Uterus (tissue), 4 donors: ENCODE measurements around the gene ECHS1. TPM values are rescaled to one million over a fixed set of nuclear protein-coding genes. Genes with fewer than 3 reads are reported as not detected.
A peak's percentile ranks its signal among the peaks of the same experiment; 100 is the strongest.
"Not testable (repeated sequence)": the region's sequence is repeated elsewhere in the genome, so short reads cannot be mapped to it uniquely, and the experiment has no call there.

Experiments used
- DNase-seq, 2 donors: peaks; one replicate each; pipeline ENCODE4 v3.0.0-alpha.2; 2019 to 2020
- H3K27ac ChIP-seq, 2 donors: fragments of 200-600 bp; sonication (generic); 1 replicate in 1 of 2; 2 replicates in 1 of 2; pipeline ENCODE4 v1.5.1; 2016 to 2018
- H3K27me3 ChIP-seq, 2 donors: fragments of 200-600 bp; sonication (generic); one replicate each; pipeline ENCODE4 v1.5.1; 2018 to 2019; ENCODE audit warnings: control low read depth in 1 of 2
- H3K36me3 ChIP-seq, 2 donors: fragments of 200-600 bp; sonication (generic); one replicate each; pipeline ENCODE4 v1.5.1; 2019; ENCODE audit warnings: control low read depth in 1 of 2
- H3K4me1 ChIP-seq, 2 donors: fragments of 200-600 bp; sonication (generic); one replicate each; pipeline ENCODE4 v1.5.1; 2018 to 2019; ENCODE audit warnings: control low read depth in 1 of 2
- H3K4me3 ChIP-seq, 2 donors: fragments of 200-600 bp; sonication (generic); 1 replicate in 1 of 2; 2 replicates in 1 of 2; pipeline ENCODE4 v1.5.1; 2018 to 2019; ENCODE audit warnings: mild to moderate bottlenecking in 1 of 2
- H3K9me3 ChIP-seq, 2 donors: fragments of 200-600 bp; sonication (generic); one replicate each; pipeline ENCODE4 v1.5.1; 2019; ENCODE audit warnings: control low read depth in 1 of 2
- POLR2A ChIP-seq, 2 donors: fragments of 450-650 bp; IDR thresholded peaks; one replicate each; pipeline ENCODE4 v1.6.1; 2016; ENCODE audit warnings: antibody characterized with exemption in 2 of 2, mild to moderate bottlenecking in 1 of 2, moderate library complexity in 1 of 2
- intact Hi-C: fragments of 100-400 bp; cut with DNase I; formaldehyde crosslinking; loops from one replicate; pipeline ENCODE4 v1.15.1; 2023; ENCODE audit warnings: low total_unique reads
- total RNA-seq, 4 donors: library from RNA; depleted of rRNA in 3 of 4; stranded (reverse); fragments of >200 nt in 3 of 4; gene quantifications; one replicate each; pipeline versions ENCODE4 v1.1.0 to v1.2.4, GENCODE V29; 2014 to 2023
- TF ChIP-seq, protein P1 (sequence below), 4 experiments: fragments of 200-600 bp in 2 of 4; fragments of 450-650 bp in 2 of 4; sonication (generic) in 2 of 4; IDR thresholded peaks; one replicate each; pipeline ENCODE4 v1.5.1; 2016 to 2019; ENCODE audit warnings: antibody characterized with exemption in 4 of 4, mild to moderate bottlenecking in 2 of 4, moderate library complexity in 1 of 4
- donor health status: DM: yes; HTN: yes; CAD: no.

ECHS1 gene
- total RNA-seq, 4 donors from 2014 or later = 28.2 to 48.8 (median 45.1) TPM

DNA sequence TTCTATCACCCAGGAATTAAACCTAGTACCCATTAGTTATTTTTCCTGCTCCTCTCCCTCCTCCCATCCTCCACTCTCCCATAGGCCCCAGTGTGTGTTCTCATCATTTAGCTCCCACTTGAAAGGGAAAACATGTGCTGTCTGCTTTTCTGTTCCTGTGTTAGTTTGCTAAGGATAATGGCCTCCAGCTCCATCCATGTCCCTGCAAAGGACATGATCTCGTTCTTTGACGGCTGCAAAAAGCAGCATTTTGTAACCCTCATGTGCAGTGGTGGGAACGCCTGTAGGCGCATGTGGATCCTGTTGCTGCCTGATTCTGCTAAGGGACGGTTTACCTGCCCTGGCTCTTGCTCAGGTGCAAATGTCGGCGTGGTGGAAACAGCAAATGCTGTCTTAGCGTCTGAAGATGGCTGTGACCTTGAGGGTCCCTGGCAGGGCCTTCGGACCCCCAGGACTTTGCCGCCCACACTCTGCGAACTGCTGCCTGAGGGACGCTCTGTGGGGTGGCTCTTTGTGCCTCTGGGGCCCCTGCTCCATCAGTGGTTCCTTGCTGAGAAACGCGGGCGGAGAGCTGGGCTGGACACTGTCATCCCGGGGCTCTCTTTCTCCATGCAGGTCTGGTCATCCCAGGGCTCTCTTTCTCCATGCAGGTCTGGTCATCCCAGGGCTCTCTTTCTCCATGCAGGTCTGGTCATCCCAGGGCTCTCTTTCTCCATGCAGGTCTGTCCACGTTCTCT, 15.2 kb upstream of the ECHS1 start:
- Histone ChIP-seq H3K27ac (no peak overlapping the region), H3K4me1 (no peaks in the 10 kb centered on the region), H3K4me3 (no peak overlapping the region), H3K27me3 (no peaks in the 10 kb centered on the region), H3K9me3 (no peaks in the 10 kb centered on the region), H3K36me3 (no peaks in the 10 kb centered on the region)
- no peak for TF ChIP-seq POLR2A (IDR thresholded peaks at IDR 0.05)
- TF ChIP-seq, protein P1, sequence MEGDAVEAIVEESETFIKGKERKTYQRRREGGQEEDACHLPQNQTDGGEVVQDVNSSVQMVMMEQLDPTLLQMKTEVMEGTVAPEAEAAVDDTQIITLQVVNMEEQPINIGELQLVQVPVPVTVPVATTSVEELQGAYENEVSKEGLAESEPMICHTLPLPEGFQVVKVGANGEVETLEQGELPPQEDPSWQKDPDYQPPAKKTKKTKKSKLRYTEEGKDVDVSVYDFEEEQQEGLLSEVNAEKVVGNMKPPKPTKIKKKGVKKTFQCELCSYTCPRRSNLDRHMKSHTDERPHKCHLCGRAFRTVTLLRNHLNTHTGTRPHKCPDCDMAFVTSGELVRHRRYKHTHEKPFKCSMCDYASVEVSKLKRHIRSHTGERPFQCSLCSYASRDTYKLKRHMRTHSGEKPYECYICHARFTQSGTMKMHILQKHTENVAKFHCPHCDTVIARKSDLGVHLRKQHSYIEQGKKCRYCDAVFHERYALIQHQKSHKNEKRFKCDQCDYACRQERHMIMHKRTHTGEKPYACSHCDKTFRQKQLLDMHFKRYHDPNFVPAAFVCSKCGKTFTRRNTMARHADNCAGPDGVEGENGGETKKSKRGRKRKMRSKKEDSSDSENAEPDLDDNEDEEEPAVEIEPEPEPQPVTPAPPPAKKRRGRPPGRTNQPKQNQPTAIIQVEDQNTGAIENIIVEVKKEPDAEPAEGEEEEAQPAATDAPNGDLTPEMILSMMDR (IDR thresholded peaks at IDR 0.05) = no peak
- intact Hi-C loops = no loop called here
- peak in 1 of 2 donors; percentile 5 for DNase-seq

DNA sequence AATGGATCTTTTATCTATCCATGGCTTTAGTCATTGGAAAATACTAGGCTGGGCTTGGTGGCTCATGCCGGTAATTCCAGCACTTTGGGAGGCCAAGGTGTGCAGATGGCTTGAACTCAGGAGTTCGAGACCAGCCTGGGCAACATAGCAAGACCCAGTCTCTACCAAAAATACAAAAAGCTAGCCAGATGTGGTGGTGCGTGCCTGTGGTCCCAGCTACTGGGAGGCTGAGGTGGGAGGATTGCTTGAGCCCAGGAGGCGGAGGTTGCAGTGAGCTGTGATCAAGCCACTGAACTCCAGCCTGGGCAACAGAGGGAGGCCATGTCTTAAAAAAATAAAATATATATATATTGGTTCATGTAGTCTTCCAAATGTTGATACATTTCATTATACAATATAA, 13.8 kb upstream of the ECHS1 start:
- H3K27ac ChIP-seq, H3K4me1 ChIP-seq, H3K4me3 ChIP-seq, H3K36me3 ChIP-seq, intact Hi-C loops, DNase-seq, H3K9me3 ChIP-seq, H3K27me3 ChIP-seq: not testable (repeated sequence)

DNA sequence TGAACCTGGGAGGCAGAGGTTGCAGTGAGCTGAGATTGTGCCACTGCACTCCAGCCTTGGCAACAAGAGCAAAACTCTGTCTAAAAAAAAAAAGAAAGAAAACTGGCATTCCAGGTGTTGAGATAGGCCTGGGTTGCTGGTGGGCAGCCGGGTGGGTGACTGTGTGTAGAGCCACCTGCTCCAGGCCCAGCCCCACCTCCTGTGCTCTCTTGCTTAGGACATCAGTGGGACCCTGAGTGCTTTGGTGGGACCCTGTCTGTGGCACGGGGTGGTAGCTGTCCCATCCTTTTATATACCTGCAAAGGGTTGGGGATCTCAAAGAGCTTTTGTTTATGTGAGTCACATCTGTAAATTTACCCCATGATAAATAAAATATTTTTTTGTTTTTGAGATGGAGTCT, 12.1 kb upstream of the ECHS1 start:
- no peaks in the 10 kb centered on the region for H3K4me1 ChIP-seq
- intact Hi-C loops = no loop called here
- H3K4me3 ChIP-seq = no peak overlapping the region
- H3K27me3 ChIP-seq = no peaks in the 10 kb centered on the region
- no peak for TF ChIP-seq POLR2A (IDR thresholded peaks at IDR 0.05)
- TF ChIP-seq, protein P1 (IDR thresholded peaks at IDR 0.05) = no peak
- DNase-seq = no peak
- H3K27ac ChIP-seq = no peak overlapping the region
- H3K9me3 ChIP-seq = no peaks in the 10 kb centered on the region
- H3K36me3 ChIP-seq = no peaks in the 10 kb centered on the region

DNA sequence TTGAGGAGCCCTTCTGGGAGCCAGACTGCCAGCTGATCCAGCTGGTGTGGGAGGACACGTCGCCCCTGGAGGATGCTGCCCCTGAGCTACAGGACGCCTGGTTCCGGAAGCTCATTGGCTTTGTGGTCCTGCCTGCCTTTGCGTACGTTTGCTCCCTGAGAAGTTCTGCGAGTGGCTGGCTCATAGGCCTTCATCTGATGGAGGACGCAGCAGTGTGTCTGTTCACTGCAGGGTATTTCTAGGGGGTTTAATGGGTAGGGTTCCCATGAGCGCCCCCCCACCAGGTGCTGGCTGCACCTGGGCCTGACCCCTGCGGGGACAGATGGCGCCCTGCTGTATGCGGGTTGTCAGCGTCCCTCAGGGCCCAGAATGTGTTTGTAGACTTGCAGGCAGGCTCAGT, 10.9 kb upstream of the ECHS1 start:
- Histone ChIP-seq H3K9me3 (no peaks in the 10 kb centered on the region), H3K27ac (no peak overlapping the region), H3K27me3 (no peaks in the 10 kb centered on the region), H3K4me3 (no peak overlapping the region), H3K4me1 (no peaks in the 10 kb centered on the region), H3K36me3 (no peaks in the 10 kb centered on the region)
- TF ChIP-seq POLR2A (IDR thresholded peaks at IDR 0.05) = no peak
- TF ChIP-seq, protein P1 (IDR thresholded peaks at IDR 0.05) = no peak
- intact Hi-C loops = no loop called here
- no peak for DNase-seq

DNA sequence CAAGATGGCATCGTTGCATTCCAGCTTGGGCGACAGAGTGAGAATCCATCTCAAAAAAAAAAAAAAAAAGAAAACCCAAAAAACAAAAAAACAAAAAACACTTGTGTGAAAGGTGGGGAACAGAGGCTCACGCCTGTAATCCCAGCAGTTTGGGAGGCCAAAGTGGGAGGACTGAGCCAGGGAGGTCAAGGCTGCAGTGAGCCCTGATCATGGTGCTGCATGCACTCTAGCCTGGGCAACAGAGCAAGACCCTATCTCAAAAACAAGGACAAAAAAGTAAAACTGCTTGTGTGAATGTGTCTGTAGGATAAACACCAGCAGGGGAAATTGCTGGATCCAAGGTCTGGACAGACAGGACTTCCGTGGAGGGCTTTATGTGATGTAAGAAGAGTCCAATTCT, 10.4 kb upstream of the ECHS1 start:
- TF ChIP-seq, protein P1 (IDR thresholded peaks at IDR 0.05) = no peak
- no peak for TF ChIP-seq POLR2A (IDR thresholded peaks at IDR 0.05)
- H3K9me3 ChIP-seq = no peaks in the 10 kb centered on the region

More for the DNA sequence above, 10.4 kb upstream of the ECHS1 start:
- no peaks in the 10 kb centered on the region for H3K36me3 ChIP-seq
- no peak overlapping the region for H3K4me3 ChIP-seq
- H3K4me1 ChIP-seq = no peaks in the 10 kb centered on the region
- H3K27me3 ChIP-seq = no peaks in the 10 kb centered on the region
- no peak for DNase-seq
- intact Hi-C loops = no loop called here
- H3K27ac ChIP-seq = no peak overlapping the region
